ENCODE measurements around the gene DHRS13. TPM values are rescaled to one million over a fixed set of nuclear protein-coding genes. Genes with fewer than 3 reads are reported as not detected.

DHRS13 gene
- 11.3 and 14.9 TPM in 2 replicates for total RNA-seq

GRCh38 chr17:28902819-28903545 lies at the start of gene DHRS13:
Gene DHRS13, minus strand, starts transcription at chr17:28903079. Its CDS starts 135 bp downstream, at chr17:28902944.

DNA sequence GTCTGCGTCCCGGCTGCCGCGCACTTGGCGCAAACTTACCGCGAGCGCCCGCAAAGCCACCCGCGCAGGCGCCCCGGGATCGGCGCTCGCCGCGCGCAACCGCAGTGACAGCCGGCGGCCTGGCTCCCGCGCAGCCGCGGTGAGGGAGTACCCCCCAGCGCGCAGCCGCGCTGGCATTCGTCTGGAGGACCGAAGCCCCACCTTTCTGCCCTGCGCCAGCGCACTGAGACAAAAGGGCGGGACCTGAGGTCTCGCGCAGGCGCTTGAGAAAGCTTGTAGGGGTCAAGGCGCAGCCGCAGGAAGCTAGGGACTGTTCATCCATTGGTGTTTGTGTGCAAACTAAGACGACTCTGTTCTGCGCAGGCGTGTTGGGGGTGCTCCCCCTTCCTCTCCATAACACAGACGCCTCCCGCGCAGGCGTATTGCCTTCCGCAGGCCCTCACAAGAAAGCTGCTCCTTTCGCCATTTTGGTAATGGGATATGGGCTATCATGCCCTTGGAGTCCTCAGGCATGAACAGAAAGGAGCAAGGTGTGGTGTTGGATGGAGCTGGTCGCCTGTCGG lies 48.6 kb upstream of the DHRS13 start, which contains the start of gene PHF12:
Gene PHF12, minus strand, starts transcription at position 91 of the 563 bp plus-strand sequence. CDS start 558 bp downstream, outside the sequence.

GRCh38 chr17:28896884-28897768 lies 5.8 kb downstream of the DHRS13 start, which contains the start of gene FLOT2:
Gene FLOT2, minus strand, starts transcription at chr17:28897733. Its CDS starts 159 bp downstream, at chr17:28897574.

DNA sequence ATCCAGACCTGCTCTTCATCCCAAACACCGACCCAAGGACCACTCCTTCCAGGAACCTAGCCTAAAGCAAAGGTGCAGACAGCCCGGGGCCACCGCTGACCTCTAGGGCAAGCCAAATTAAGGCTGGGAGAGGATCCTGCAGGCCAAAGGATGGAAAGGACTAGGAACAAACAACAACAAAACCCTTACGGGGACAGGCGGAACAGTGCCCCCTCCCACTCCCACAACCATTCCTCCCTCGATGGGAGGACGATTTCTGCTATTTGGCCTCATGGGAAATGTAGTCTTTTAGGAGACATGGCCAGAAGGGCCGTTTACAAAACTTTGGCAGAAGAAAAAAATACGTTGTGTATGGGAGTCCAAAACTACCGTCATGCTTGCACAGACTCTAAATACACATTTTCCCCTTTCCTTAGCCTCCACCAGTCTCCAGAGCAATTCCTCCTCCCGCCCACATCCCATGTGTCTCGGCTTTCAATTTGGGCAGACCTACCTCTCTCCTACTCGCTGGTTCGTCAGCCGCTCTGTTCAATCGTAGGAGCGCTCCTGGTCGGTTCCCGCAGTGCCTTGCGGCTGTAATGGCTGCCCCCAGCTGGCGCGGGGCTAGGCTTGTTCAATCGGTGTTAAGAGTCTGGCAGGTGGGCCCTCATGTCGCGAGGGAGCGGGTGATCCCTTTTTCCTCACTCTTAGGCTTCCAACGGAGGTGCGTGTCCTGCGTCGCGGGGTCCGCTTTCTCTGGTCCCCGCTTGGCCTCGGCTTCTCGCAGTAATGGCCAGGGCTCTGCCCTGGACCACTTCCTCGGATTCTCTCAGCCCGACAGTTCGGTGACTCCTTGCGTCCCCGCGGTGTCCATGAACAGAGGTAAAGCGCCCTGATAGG lies 48.2 kb downstream of the DHRS13 start, which contains the start of gene ERAL1:
Gene ERAL1, plus strand, starts transcription at position 560 of the 879 bp plus-strand sequence. Its CDS starts 19 bp downstream, at position 579.

Other genes starting within 250 kb of the DHRS13 start
- 51.1 and 56.1 TPM in 2 replicates for gene SDF2, start 241.2 kb downstream of the DHRS13 start, total RNA-seq
- 24.3 and 28.4 TPM in 2 replicates for gene SUPT6H, start 240.9 kb downstream of the DHRS13 start, total RNA-seq
- gene PROCA1, start 191.2 kb downstream of the DHRS13 start, total RNA-seq: 0.24 and 0.64 TPM in 2 replicates
- gene RAB34, start 185.2 kb downstream of the DHRS13 start, total RNA-seq: 118 and 133 TPM in 2 replicates
- 783 and 1,374 TPM in 2 replicates for gene RPL23A, start 183.1 kb downstream of the DHRS13 start, total RNA-seq
- 9.4 and 10.6 TPM in 2 replicates for gene TLCD1, start 176.8 kb downstream of the DHRS13 start, total RNA-seq
- gene NEK8, start 174.3 kb downstream of the DHRS13 start, total RNA-seq: 2.6 and 4.1 TPM in 2 replicates
- gene TRAF4, start 159.1 kb downstream of the DHRS13 start, total RNA-seq: 37.9 and 57.4 TPM in 2 replicates
- gene FAM222B, start 60.3 kb downstream of the DHRS13 start, total RNA-seq: 1.7 and 3.4 TPM in 2 replicates
- 35.9 and 39.2 TPM in 2 replicates for gene ERAL1, start 48.1 kb downstream of the DHRS13 start, total RNA-seq
- gene FLOT2, start 5.3 kb downstream of the DHRS13 start, total RNA-seq: 30.1 and 33.0 TPM in 2 replicates
- gene PHF12, start 48.4 kb upstream of the DHRS13 start, total RNA-seq: 9.4 and 11.7 TPM in 2 replicates
- gene SEZ6, start 103.0 kb upstream of the DHRS13 start, total RNA-seq: not detected in 2 replicates
- gene PIPOX, start 140.1 kb upstream of the DHRS13 start, total RNA-seq: 0.43 and 1.2 TPM in 2 replicates